Panc1 (cell line): Measurements from ENCODE around the gene PCMT1. TPM values are rescaled to one million over a fixed set of nuclear protein-coding genes. Genes with fewer than 3 reads are reported as not detected.

Experiments used
- ATAC-seq: fragments of 200-7000 bp; cut with Tn5 transposase; 2 replicates; pipeline ENCODE4 v1.9.1; 2020; ENCODE audit warnings: mild to moderate bottlenecking, moderate library complexity
- BruUV-seq: library from RNA; stranded (reverse); fragments of 400-500 nt; replicated peaks from 2 replicates; lab custom pipeline; 2021; lab: Mats Ljungman, UMichigan
- CTCF ChIA-PET: fragments of 300-600 bp; sonication (Branson Sonifier 250); formaldehyde crosslinking; loops from one replicate; lab custom pipeline; 2022; ENCODE audit warnings: antibody characterized with exemption; lab: Charles Lee
- POLR2A ChIA-PET: fragments of 300-600 bp; sonication (Branson Sonifier 250); formaldehyde crosslinking; loops from one replicate; lab custom pipeline; 2022; ENCODE audit warnings: antibody characterized with exemption; lab: Charles Lee
- DNase-seq: peaks from one replicate; pipeline ENCODE4 v3.0.0-alpha.2; 2010; ENCODE audit warnings: low read depth, low spot score
- H3K27ac ChIP-seq: 2 replicates; pipeline ENCODE4 v1.5.1; 2011; ENCODE audit warnings: mild to moderate bottlenecking, low read length, inconsistent platforms
- H3K27me3 ChIP-seq: fragments of 200-500 bp; sonication (Bioruptor generic); 2 replicates; pipeline ENCODE4 v1.6.0; 2014; ENCODE audit warnings: low read length, inconsistent platforms; ENCODE audit not compliant: control insufficient read depth, insufficient read depth
- H3K36me3 ChIP-seq: fragments of 200-500 bp; sonication (Bioruptor generic); 2 replicates; pipeline ENCODE4 v1.5.1; 2014; ENCODE audit warnings: inconsistent platforms, mild to moderate bottlenecking, low read length, moderate library complexity; ENCODE audit not compliant: control insufficient read depth, insufficient read depth
- H3K4me1 ChIP-seq: 2 replicates; pipeline ENCODE4 v1.5.1; 2011; ENCODE audit warnings: inconsistent platforms, mild to moderate bottlenecking, low read length, moderate library complexity; ENCODE audit not compliant: control insufficient read depth, insufficient read depth
- H3K4me3 ChIP-seq, 2 experiments: 2 replicates each; pipeline ENCODE4 v1.5.1; 2011 to 2012; ENCODE audit warnings: low read depth in 2 of 2, low read length in 2 of 2, mild to moderate bottlenecking in 2 of 2, inconsistent platforms in 1 of 2, moderate library complexity in 1 of 2
- H3K9me3 ChIP-seq: fragments of 200-500 bp; sonication (Bioruptor generic); 2 replicates; pipeline ENCODE4 v1.5.1; 2014; ENCODE audit warnings: low read depth, mild to moderate bottlenecking, inconsistent platforms, low read length, moderate library complexity; ENCODE audit not compliant: control insufficient read depth, insufficient read depth
- POLR2AphosphoS5 ChIP-seq: IDR thresholded peaks from 2 replicates; pipeline ENCODE4 v1.6.1; 2012; ENCODE audit warnings: mild to moderate bottlenecking, low read depth, low read length, moderate library complexity
- SIN3A ChIP-seq: IDR thresholded peaks from 2 replicates; pipeline ENCODE4 v1.6.1; 2012; ENCODE audit warnings: low read depth, mild to moderate bottlenecking, low read length, moderate library complexity, borderline replicate concordance; ENCODE audit not compliant: insufficient read depth
- TCF7L2 ChIP-seq: IDR thresholded peaks from 2 replicates; pipeline ENCODE4 v1.6.1; 2011; ENCODE audit warnings: mild to moderate bottlenecking, low read depth, low read length, inconsistent platforms
- in situ Hi-C: cut with HindIII; loops from 2 replicates; pipeline ENCODE4 v1.10.0; 2016; ENCODE audit warnings: low sequenced_read_pairs, low pct_unique_long_range_greater_than_20kb
- intact Hi-C: fragments of 100-400 bp; cut with micrococcal nuclease; formaldehyde crosslinking; loops from one replicate; pipeline ENCODE4 v1.10.0; 2022; ENCODE audit not compliant: unreplicated experiment
- total RNA-seq: library from RNA; stranded (reverse); gene quantifications from one replicate; pipeline ENCODE4 v1.2.1, GENCODE V29; 2021; ENCODE audit not compliant: unreplicated experiment
- TF ChIP-seq, protein P1 (sequence below), 2 experiments: IDR thresholded peaks; 2 replicates each; pipeline ENCODE4 v1.6.1; 2011 to 2012; ENCODE audit warnings: low read depth in 2 of 2, control low read depth in 1 of 2, low read length in 1 of 2, mild to moderate bottlenecking in 1 of 2, moderate library complexity in 1 of 2; ENCODE audit not compliant: insufficient read depth in 1 of 2
- TF ChIP-seq, protein P2 (sequence below): fragments of 450-650 bp; IDR thresholded peaks from 2 replicates; pipeline ENCODE4 v1.5.1; 2017; ENCODE audit warnings: mild to moderate bottlenecking

The PCMT1 gene
- total RNA-seq, 1 experiment from 2014 or later: 118 TPM

DNA sequence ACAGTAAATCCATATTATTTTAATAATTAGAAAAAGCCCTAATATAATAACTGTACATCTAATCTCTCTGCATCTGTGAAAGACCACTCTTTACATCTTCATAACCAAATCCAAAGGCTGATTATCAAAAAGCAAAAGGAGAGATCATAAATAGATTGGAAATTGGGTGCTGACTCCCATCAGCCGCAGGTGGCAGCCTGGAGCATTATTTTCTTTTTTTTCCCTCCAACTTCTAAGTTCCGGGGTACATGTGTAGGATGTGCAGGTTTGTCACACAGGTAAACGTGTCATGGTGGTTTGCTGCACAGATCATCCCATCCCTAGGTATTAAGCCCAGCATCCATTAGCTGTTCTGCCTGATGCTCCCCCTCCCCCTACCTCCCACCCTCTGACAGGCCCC is 84.1 kb downstream of the PCMT1 start:
- TF ChIP-seq TCF7L2 (no peak), POLR2AphosphoS5 (no peak), SIN3A (no peak)
- TF ChIP-seq, protein P1, sequence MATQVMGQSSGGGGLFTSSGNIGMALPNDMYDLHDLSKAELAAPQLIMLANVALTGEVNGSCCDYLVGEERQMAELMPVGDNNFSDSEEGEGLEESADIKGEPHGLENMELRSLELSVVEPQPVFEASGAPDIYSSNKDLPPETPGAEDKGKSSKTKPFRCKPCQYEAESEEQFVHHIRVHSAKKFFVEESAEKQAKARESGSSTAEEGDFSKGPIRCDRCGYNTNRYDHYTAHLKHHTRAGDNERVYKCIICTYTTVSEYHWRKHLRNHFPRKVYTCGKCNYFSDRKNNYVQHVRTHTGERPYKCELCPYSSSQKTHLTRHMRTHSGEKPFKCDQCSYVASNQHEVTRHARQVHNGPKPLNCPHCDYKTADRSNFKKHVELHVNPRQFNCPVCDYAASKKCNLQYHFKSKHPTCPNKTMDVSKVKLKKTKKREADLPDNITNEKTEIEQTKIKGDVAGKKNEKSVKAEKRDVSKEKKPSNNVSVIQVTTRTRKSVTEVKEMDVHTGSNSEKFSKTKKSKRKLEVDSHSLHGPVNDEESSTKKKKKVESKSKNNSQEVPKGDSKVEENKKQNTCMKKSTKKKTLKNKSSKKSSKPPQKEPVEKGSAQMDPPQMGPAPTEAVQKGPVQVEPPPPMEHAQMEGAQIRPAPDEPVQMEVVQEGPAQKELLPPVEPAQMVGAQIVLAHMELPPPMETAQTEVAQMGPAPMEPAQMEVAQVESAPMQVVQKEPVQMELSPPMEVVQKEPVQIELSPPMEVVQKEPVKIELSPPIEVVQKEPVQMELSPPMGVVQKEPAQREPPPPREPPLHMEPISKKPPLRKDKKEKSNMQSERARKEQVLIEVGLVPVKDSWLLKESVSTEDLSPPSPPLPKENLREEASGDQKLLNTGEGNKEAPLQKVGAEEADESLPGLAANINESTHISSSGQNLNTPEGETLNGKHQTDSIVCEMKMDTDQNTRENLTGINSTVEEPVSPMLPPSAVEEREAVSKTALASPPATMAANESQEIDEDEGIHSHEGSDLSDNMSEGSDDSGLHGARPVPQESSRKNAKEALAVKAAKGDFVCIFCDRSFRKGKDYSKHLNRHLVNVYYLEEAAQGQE (IDR thresholded peaks at IDR 0.05; ENCODE audit: insufficient read depth in 1 of 2, low read depth in 2 of 2, low read length in 1 of 2): no peak
- TF ChIP-seq, protein P2, sequence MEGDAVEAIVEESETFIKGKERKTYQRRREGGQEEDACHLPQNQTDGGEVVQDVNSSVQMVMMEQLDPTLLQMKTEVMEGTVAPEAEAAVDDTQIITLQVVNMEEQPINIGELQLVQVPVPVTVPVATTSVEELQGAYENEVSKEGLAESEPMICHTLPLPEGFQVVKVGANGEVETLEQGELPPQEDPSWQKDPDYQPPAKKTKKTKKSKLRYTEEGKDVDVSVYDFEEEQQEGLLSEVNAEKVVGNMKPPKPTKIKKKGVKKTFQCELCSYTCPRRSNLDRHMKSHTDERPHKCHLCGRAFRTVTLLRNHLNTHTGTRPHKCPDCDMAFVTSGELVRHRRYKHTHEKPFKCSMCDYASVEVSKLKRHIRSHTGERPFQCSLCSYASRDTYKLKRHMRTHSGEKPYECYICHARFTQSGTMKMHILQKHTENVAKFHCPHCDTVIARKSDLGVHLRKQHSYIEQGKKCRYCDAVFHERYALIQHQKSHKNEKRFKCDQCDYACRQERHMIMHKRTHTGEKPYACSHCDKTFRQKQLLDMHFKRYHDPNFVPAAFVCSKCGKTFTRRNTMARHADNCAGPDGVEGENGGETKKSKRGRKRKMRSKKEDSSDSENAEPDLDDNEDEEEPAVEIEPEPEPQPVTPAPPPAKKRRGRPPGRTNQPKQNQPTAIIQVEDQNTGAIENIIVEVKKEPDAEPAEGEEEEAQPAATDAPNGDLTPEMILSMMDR: no peak
- peaks cover 14% of the 10 kb centered on the region for H3K36me3 ChIP-seq
- ChIA-PET CTCF (interaction anchor here (0.7 kb wide), 1 partner anchor 15 kb away, joined by 9 read pairs; no protein-coding TSS in a partner anchor), POLR2A (no interaction called here)
- H3K4me1 ChIP-seq: 0 out of 2 replicates have a peak, but pooled peaks cover 3% of the 10 kb centered on the region
- DNase-seq (no peak), ATAC-seq (no peak)
- no peaks in the 10 kb centered on the region for H3K27me3 ChIP-seq
- BruUV-seq: no TSS peak
- H3K9me3 ChIP-seq: no peaks in the 10 kb centered on the region; the same call in 1 of the 2 replicates
- no peak overlapping the region for H3K27ac ChIP-seq
- intact Hi-C loops: loop anchor here (1.0 to 2.0 kb wide), 2 partner anchors 32 to 93 kb away; no protein-coding TSS in a partner anchor
- in situ Hi-C loops: no loop called here
- H3K4me3 ChIP-seq: no peak overlapping the region

DNA sequence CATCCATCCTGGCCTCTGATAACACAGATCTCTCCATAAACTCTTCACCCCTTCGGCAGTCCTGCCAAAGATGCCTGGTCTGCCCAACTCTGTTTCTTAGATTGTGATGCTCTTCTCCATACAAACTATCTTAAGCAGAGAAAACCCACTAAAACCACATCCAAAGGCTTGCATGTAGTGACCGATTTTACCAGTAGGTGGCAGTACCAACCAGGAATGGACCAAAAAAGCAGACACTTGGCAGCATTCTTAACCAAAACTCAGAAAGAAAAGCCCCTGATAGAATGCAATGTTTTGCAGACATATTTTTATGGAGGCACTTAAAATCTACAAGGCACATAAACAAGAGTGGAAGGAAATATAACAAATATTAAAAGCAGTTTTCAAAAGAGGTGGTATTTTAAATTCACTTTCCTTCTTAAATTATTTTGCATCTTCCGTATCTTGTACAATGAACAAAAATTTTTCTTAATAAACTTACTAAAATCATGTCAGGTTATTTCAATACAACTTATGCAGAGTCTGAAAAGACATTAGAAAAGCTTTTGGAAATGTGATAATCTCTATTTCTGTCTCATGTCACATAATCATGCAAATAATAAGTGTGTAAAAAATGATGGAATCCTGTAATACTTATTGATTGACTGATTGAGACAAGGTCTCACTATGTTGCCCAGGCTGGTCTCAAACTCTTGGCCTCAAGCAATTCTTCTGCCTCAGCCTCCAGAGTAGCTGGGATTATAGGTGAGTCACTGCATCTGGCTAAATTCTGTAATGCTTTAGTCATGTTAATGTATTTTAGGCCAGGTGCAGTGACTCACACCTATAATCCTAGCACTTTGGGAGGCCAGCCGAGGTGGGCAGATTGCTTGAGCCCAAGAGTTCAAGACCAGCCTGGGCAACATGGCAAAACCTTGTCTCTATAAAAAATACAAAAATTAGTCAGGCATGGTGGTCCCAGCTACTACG is 85.3 kb downstream of the PCMT1 start:
- no peak for TF ChIP-seq POLR2AphosphoS5
- TF ChIP-seq, protein P2: peak; percentile 89
- TF ChIP-seq, protein P1 (IDR thresholded peaks at IDR 0.05; ENCODE audit: insufficient read depth in 1 of 2, low read depth in 2 of 2, low read length in 1 of 2): no peak
- no peak for TF ChIP-seq SIN3A
- no peak for TF ChIP-seq TCF7L2
- no TSS peak for BruUV-seq
- Histone ChIP-seq H3K36me3 (peaks cover 14% of the 10 kb centered on the region), H3K4me1 (0 out of 2 replicates have a peak, but pooled peaks cover 3% of the 10 kb centered on the region), H3K4me3 (no peak overlapping the region), H3K27ac (no peak overlapping the region), H3K9me3 (no peaks in the 10 kb centered on the region; the same call in 1 of the 2 replicates), H3K27me3 (no peaks in the 10 kb centered on the region)
- ATAC-seq (peak; percentile 72), DNase-seq (peak; percentile 62)
- POLR2A ChIA-PET: interaction anchor here (0.6 kb wide), 1 partner anchor 108 kb away, joined by 3 read pairs; no protein-coding TSS in a partner anchor
- intact Hi-C loops (loop anchor here (1.0 to 2.0 kb wide), 2 partner anchors 31 to 92 kb away; no protein-coding TSS in a partner anchor), in situ Hi-C loops (no loop called here)
- CTCF ChIA-PET: interaction anchor here (0.5 to 0.9 kb wide), 3 partner anchors 13 to 29 kb away, joined by 3 to 10 read pairs (median 9); no protein-coding TSS in a partner anchor
